Measurements from ENCODE around the gene CDHR1.

Gene CDHR1

GRCh38 chr10:84214612-84215235 lies 20.4 kb downstream of the CDHR1 start:
- ATAC-seq = no peak
- TF ChIP-seq ZNF8 (CRISPR knock-in tag; IDR thresholded peaks at IDR 0.05) (no peak), GLIS3 (CRISPR knock-in tag; IDR thresholded peaks at IDR 0.05) (no peak)

GRCh38 chr10:84216834-84217233 lies 22.5 kb downstream of the CDHR1 start:
- TF ChIP-seq POU6F1 (CRISPR knock-in tag; IDR thresholded peaks at IDR 0.05; ENCODE audit: borderline replicate concordance, low read depth) = no peak
- TF ChIP-seq CSDC2 (CRISPR knock-in tag; IDR thresholded peaks at IDR 0.05) = no peak
- TF ChIP-seq ESRRG (CRISPR knock-in tag; IDR thresholded peaks at IDR 0.05) = no peak
- TF ChIP-seq ISL1 (CRISPR knock-in tag; IDR thresholded peaks at IDR 0.05) = no peak
- no peak for TF ChIP-seq ZNF565 (CRISPR knock-in tag; conservative IDR thresholded peaks at IDR 0.05; ENCODE audit: low read depth)
- no peak for TF ChIP-seq ZC3H10 (CRISPR knock-in tag; IDR thresholded peaks at IDR 0.05)
- TF ChIP-seq ZNF70 (CRISPR knock-in tag; IDR thresholded peaks at IDR 0.05) = no peak
- no peak for TF ChIP-seq PPARA (CRISPR knock-in tag; IDR thresholded peaks at IDR 0.05; ENCODE audit: borderline replicate concordance)
- no peak for TF ChIP-seq ARNTL (CRISPR knock-in tag; IDR thresholded peaks at IDR 0.05; ENCODE audit: borderline replicate concordance, low read depth)
- no peak for TF ChIP-seq ZFP30 (CRISPR knock-in tag; IDR thresholded peaks at IDR 0.05)
- TF ChIP-seq SNAI2 (CRISPR knock-in tag; IDR thresholded peaks at IDR 0.05) = no peak
- TF ChIP-seq CREB5 (CRISPR knock-in tag; IDR thresholded peaks at IDR 0.05; ENCODE audit: low read depth) = no peak
- no peak for TF ChIP-seq TSHZ2 (CRISPR knock-in tag; IDR thresholded peaks at IDR 0.05)
- TF ChIP-seq GLIS3 (CRISPR knock-in tag; IDR thresholded peaks at IDR 0.05) = no peak
- TF ChIP-seq BACH2 (CRISPR knock-in tag; IDR thresholded peaks at IDR 0.05; ENCODE audit: borderline replicate concordance) = no peak
- TF ChIP-seq ZNF8 (CRISPR knock-in tag; IDR thresholded peaks at IDR 0.05) = no peak
- no peak for TF ChIP-seq RARB (CRISPR knock-in tag; IDR thresholded peaks at IDR 0.05)
- TF ChIP-seq ZFP3 (CRISPR knock-in tag; IDR thresholded peaks at IDR 0.05) = no peak
- TF ChIP-seq OSR1 (CRISPR knock-in tag; IDR thresholded peaks at IDR 0.05) = no peak
- ATAC-seq = no peak

GRCh38 chr10:84217746-84218145 lies 23.4 kb downstream of the CDHR1 start:
- TF ChIP-seq ZNF565 (CRISPR knock-in tag; conservative IDR thresholded peaks at IDR 0.05; ENCODE audit: low read depth) (no peak), CSRNP3 (CRISPR knock-in tag; IDR thresholded peaks at IDR 0.05) (no peak)
- ATAC-seq = no peak

- ATAC-seq = no peak
- TF ChIP-seq PATZ1 (CRISPR knock-in tag; IDR thresholded peaks at IDR 0.05; ENCODE audit: borderline replicate concordance) (no peak), SNAI2 (CRISPR knock-in tag; IDR thresholded peaks at IDR 0.05) (no peak), ZFP3 (CRISPR knock-in tag; IDR thresholded peaks at IDR 0.05) (no peak), CSDC2 (CRISPR knock-in tag; IDR thresholded peaks at IDR 0.05) (no peak), ISL1 (CRISPR knock-in tag; IDR thresholded peaks at IDR 0.05) (no peak), ZFP30 (CRISPR knock-in tag; IDR thresholded peaks at IDR 0.05) (no peak), TCF4 (CRISPR knock-in tag; IDR thresholded peaks at IDR 0.05; ENCODE audit: borderline replicate concordance) (no peak), CSRNP3 (CRISPR knock-in tag; IDR thresholded peaks at IDR 0.05) (no peak), PPARA (CRISPR knock-in tag; IDR thresholded peaks at IDR 0.05; ENCODE audit: borderline replicate concordance) (no peak), ZNF70 (CRISPR knock-in tag; IDR thresholded peaks at IDR 0.05) (no peak), TOX (CRISPR knock-in tag; IDR thresholded peaks at IDR 0.05; ENCODE audit: borderline replicate concordance) (no peak), GLIS3 (CRISPR knock-in tag; IDR thresholded peaks at IDR 0.05) (no peak), ESRRG (CRISPR knock-in tag; IDR thresholded peaks at IDR 0.05) (no peak)
Measured at GRCh38 chr10:84221916-84222315, 27.6 kb downstream of the CDHR1 start.

All from SK-N-SH treated with all-trans-retinoic acid at 6 μM for 48 hours (cell line).